Heart right ventricle (tissue), 16 donors: ENCODE data around the gene RBBP8NL. TPM values are rescaled to one million over a fixed set of nuclear protein-coding genes. Genes with fewer than 3 reads are reported as not detected.

Source experiments
- ATAC-seq, 8 donors: fragments of 200-7000 bp; cut with Tn5 transposase; one replicate each; pipeline ENCODE4 v1.9.1; 2020; ENCODE audit warnings: mild to moderate bottlenecking in 8 of 8, moderate library complexity in 8 of 8, moderate number of reproducible peaks in 1 of 8
- DNase-seq, 2 donors: peaks; one replicate each; pipeline ENCODE4 v3.0.0-alpha.2; 2020
- H3K27ac ChIP-seq, 10 donors: fragments of 200-600 bp; sonication (generic) in 2 of 10; one replicate each; pipeline versions ENCODE4 v1.5.0 to v1.8.0; 2020 to 2022; ENCODE audit warnings: mild to moderate bottlenecking in 3 of 10
- H3K27me3 ChIP-seq, 7 donors: fragments of 200-600 bp; one replicate each; pipeline ENCODE4 v1.8.0; 2021 to 2022; ENCODE audit warnings: mild to moderate bottlenecking in 2 of 7
- H3K36me3 ChIP-seq, 9 donors: fragments of 200-600 bp; sonication (generic) in 1 of 9; one replicate each; pipeline versions ENCODE4 v1.5.0 to v1.8.0; 2020 to 2022; ENCODE audit warnings: mild to moderate bottlenecking in 2 of 9
- H3K4me1 ChIP-seq, 9 donors: fragments of 200-600 bp; sonication (generic) in 1 of 9; one replicate each; pipeline versions ENCODE4 v1.5.0 to v1.8.0; 2020 to 2022; ENCODE audit warnings: mild to moderate bottlenecking in 4 of 9
- H3K4me3 ChIP-seq, 10 donors: fragments of 200-600 bp; sonication (generic) in 2 of 10; one replicate each; pipeline versions ENCODE4 v1.5.0 to v1.8.0; 2020 to 2022; ENCODE audit warnings: mild to moderate bottlenecking in 7 of 10, moderate library complexity in 2 of 10
- H3K9me3 ChIP-seq, 11 donors: fragments of 200-600 bp in 10 of 11; sonication (generic) in 2 of 11; one replicate each; pipeline versions ENCODE4 v1.5.0 to v1.8.0; 2013 to 2022; ENCODE audit warnings: mild to moderate bottlenecking in 2 of 11, control low read depth in 1 of 11, moderate library complexity in 1 of 11
- CTCF ChIP-seq, 9 donors: fragments of 200-600 bp; sonication (generic) in 2 of 9; IDR thresholded peaks; one replicate each; pipeline versions ENCODE4 v1.5.0 to v1.8.0; 2021 to 2022; ENCODE audit warnings: antibody characterized with exemption in 9 of 9, mild to moderate bottlenecking in 5 of 9, moderate library complexity in 1 of 9
- WGBS, 2 donors: extraction: QIAGEN DNeasy Blood & Tissue Kit; methylation state at CpG; one replicate each; pipeline ENCODE4 v1.1.7; 2013; ENCODE audit warnings: inconsistent platforms in 1 of 2; 5-methylcytosine and 5-hydroxymethylcytosine counted together
- intact Hi-C, 10 donors: fragments of 100-400 bp; cut with DNase I; formaldehyde crosslinking; loops; one replicate each; pipeline versions ENCODE4 v1.11.1 to v1.14.2; 2022
- polyA plus RNA-seq, 2 donors: library from polyadenylated mRNA; stranded (reverse); fragments of 200-250 nt; gene quantifications; one replicate each; pipeline ENCODE4 v1.2.3, GENCODE V29; 2013
- total RNA-seq, 10 donors: library from RNA; stranded (reverse); fragmentation: NEBNext Ultra II Directional in 3 of 10; extraction: Animal tissue kit (Norgen Biotek cat#: 25700) in 3 of 10; gene quantifications; one replicate each; pipeline versions ENCODE4 v1.2.1 to v1.2.4, GENCODE V29; 2021 to 2023
- donor health status: Arrhythmogenic right ventricular cardiomyopathy.
- donor health status: ischemic (EF 13 %, LVEDD 7.1; RV severe dilation, severe dysfunction).
- donor health status: healthy with polysubstance abuse.
- donor health status: DM: no; HTN: yes; CAD: no.
- donor health status: DM: no; HTN: no; CAD: no.
- donor health status: ischemic (EF 25% LVEDD 6.9; RV normal size, moderate dysfunction).
- donor health status: ischemic (EF 25% LVEDD 5.7; RV mildly dilated, moderate dysfunction).
- donor health status: healthy.
- donor health status: DM: yes; HTN: yes; CAD: no.
- donor health status: Ischemic cardiomyopathy.
- donor health status: ischemic (EF 35%, LVEDD 5.7; RV mildly dilated, moderate dysfunction).
- donor health status: nonischemic (EF 11% LVEDD 7.7; RV severe dilation, severe dysfunction).
- donor health status: DM: yes; HTN: yes; CAD: no.
- donor health status: PGD.
- donor health status: ischemic (EF 29% LVEDD 5.4; RV normal size, mild dysfunction).
- donor health status: nonischemic (EF 23%, LVEDD 6.1; RV moderate dilation, normal function).

Gene RBBP8NL
- total and polyA plus RNA-seq, 12 donors: not detected

DNA sequence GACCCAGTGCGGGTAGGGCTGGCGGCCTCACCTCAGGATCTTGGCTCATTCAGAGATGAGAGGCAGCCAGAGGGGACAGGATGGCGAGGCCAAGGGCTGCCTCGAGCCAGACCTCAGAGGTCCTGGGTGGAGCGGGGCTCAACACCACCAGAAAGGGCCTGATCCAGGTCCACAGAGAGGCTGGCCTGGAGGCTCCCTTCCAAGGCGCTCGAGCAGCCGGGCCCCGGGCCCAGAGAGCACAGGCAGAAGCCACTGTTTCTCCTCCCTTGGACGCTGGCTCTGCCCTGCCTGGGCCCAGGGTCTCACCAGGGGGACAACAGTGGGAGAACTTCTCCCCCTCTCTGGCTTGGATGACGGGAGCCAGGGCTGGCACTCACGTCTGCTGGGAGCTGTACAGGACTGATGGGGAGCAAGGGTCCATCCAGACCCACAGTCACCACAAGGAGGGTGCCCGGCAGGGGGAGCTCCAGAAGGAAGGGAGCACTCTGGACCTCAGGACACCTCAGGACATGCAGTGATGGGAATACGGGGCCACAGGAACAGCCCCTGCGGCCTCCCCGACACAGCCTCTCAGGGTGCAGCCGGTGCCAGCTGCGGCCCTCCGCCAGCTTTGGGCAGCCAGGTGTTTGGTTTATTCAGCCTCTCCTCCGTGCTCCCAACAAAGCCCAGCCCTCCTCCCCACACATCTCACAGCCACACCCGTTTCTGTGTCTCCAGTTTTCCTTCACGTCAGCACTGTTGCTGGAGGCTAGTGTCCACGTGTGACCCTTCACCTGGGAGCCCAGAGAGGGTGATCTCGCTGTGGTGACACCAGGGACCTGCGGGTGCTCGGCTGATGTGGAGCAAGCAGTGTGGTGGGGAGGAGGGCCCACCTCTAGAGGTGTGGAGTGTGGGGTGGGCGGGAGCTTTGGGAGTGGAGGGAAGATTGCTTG lies 31.8 kb downstream of the RBBP8NL start:
- Histone ChIP-seq H3K36me3 (peaks cover 0 to 55% (median 0%) of the 10 kb centered on the region in 9 donors), H3K4me3 (no peak overlapping the region), H3K9me3 (no peaks in the 10 kb centered on the region), H3K27me3 (no peaks in the 10 kb centered on the region), H3K27ac (peak overlapping the region in 1 of 10 donors; percentile 15), H3K4me1 (peaks cover 0 to 10% (median 0%) of the 10 kb centered on the region in 9 donors)
- ATAC-seq: no peak
- DNase-seq: no peak
- TF ChIP-seq CTCF (IDR thresholded peaks at IDR 0.05): no peak
- WGBS, 2 donors: 88 to 89% methylated on average over 27 of the region's 27 CpGs
- intact Hi-C loops: no loop called here

DNA sequence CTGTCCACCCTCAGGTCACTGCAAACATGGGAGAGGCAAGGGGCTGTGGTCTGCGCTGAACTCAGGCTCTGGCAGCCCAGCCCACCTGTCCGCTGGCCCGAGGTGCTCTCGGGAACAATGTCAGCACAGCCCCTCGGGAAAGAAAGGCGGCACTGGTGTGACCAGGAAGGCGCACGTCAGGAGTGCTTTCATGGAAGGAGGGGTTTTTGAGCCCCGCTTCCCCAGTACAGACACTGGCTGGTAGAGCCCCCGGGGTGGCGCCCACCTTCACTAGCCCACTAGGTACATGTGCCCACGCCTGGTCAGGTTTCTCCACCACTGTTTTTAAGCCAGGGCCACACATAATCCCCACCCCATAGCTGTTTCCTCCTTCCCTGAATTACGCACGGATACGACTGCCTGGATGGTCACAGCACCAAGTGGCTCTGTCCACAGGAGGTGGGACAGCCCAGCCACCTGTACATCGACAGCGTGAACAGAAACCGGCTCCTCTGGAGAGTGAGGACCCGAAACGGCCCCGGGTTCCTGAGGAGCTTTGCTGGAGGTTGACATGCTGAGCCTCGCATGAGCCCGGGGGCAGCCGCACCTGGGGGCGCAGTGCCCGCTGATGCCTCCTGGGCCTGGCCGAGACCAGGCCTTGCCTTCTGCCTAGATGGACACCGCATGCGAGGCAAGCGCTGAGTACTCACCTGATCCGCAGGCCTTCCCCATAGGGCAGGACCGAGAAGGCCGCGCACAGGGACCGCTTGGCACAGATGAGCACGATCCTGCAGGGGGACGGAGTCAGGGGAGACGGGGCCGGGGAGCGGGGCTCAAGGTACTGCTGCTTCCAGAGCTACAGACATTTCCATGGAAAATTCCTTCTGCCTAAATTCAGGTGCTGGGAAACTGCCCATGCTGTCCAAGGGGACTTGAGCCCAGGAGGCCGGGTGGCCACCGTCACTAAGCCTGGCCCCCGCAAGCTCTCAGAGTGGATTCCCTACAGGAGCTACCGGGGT lies 32.8 kb downstream of the RBBP8NL start:
- peaks cover 0 to 10% (median 0%) of the 10 kb centered on the region in 9 donors for H3K4me1 ChIP-seq
- H3K9me3 ChIP-seq: no peaks in the 10 kb centered on the region
- H3K4me3 ChIP-seq: no peak overlapping the region
- intact Hi-C loops: no loop called here
- ATAC-seq: no peak
- H3K36me3 ChIP-seq: peaks cover 0 to 65% (median 8%) of the 10 kb centered on the region in 9 donors
- no peak overlapping the region for H3K27ac ChIP-seq
- H3K27me3 ChIP-seq: no peaks in the 10 kb centered on the region
- WGBS, 2 donors: 94 to 95% methylated on average over 44 of the region's 44 CpGs
- no peak for TF ChIP-seq CTCF (IDR thresholded peaks at IDR 0.05)
- DNase-seq: no peak

DNA sequence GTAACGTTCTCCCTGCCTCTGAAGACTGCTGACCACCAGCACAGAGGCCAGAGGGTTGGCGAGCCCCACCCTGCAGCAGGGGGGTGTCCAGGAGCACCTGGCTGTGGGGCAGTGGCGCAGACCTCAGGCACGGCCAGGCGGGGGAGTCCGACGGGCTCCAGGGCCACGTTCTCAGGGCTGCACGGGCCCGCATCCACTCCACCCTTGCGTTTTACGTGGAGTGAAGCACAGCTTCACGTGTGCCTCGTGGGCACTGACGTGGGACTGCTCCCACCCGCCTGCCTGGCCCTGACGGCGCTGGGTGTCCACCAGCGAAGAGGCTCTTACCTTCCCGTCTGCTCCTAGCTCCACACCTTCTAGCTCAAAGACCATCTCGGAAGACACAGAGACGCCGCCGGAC lies 33.5 kb downstream of the RBBP8NL start:
- H3K36me3 ChIP-seq: peaks cover 0 to 72% (median 12%) of the 10 kb centered on the region in 9 donors
- H3K4me1 ChIP-seq: peaks cover 0 to 10% (median 0%) of the 10 kb centered on the region in 9 donors
- H3K27me3 ChIP-seq: no peaks in the 10 kb centered on the region
- ATAC-seq: no peak
- no peak overlapping the region for H3K27ac ChIP-seq
- no peak for TF ChIP-seq CTCF (IDR thresholded peaks at IDR 0.05)
- intact Hi-C loops: no loop called here
- 91 to 92% methylated on average over 24 of the region's 24 CpGs for WGBS, 2 donors
- no peaks in the 10 kb centered on the region for H3K9me3 ChIP-seq
- no peak for DNase-seq
- no peak overlapping the region for H3K4me3 ChIP-seq

DNA sequence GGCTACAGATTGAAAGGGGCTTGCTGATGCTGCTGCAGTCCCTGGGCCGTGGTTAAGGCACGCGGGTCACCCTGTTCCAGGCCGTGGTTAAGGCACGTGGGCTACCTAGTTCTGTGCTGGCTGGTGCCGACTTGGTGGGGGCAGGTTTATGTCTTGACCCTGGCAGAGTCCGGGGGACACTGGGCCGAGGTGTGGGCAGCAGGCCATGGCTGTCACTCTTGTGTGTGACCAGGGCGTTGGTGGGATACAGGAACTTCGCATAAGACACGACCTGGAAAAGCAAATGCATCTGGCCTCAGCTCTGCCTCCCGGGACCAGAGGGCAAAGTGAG lies 34.0 kb downstream of the RBBP8NL start:
- intact Hi-C loops: no loop called here
- no peak overlapping the region for H3K4me3 ChIP-seq
- DNase-seq (no peak), ATAC-seq (peak in 2 of 8 donors; percentile 5 to 19)
- H3K9me3 ChIP-seq: no peaks in the 10 kb centered on the region
- H3K27ac ChIP-seq: no peak overlapping the region
- peaks cover 0 to 78% (median 16%) of the 10 kb centered on the region in 9 donors for H3K36me3 ChIP-seq
- no peak for TF ChIP-seq CTCF (IDR thresholded peaks at IDR 0.05)
- H3K27me3 ChIP-seq: no peaks in the 10 kb centered on the region
- peaks cover 0 to 13% (median 1%) of the 10 kb centered on the region in 9 donors for H3K4me1 ChIP-seq
- WGBS, 2 donors: 86% methylated on average over 12 of the region's 12 CpGs
